ENCODE results near the gene FHOD3.

Gene FHOD3

DNA sequence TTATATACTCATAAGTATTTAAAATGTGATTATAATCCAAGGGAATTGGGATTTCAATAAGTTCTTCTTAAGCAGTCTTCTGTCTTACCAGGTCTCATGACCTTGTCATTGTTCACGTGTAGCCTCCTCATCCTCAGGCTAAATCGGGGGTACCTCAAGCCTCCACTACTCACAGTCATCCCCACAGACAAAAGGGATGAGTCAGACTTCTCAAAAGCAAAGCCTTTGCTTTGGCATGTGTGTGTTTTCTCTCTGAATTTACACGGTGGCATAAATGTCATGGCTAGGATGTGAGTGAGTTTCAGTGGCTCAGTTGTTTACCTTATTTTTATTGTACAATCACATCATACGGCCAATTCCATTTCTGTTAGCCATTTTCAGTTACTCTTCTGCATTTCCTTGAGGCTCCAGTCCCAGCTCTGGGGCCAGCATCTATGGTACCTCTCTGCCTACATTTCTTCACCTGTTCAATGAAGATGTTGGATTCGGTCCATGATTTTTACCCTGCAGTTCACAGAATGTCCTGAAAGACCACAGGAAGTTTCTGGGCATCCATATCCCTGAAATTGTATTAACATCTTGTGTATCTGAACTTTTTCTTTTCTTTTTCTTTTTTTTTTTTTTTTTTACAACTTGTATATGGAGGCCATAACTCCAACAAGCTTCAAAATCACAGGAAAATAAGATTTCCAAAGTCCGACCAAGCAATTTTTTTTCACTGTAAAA lies 195.3 kb downstream of the FHOD3 start:
- H3K4me3 ChIP-seq (ENCODE audit: low read length), result no peak overlapping the region
- no peaks in the 10 kb centered on the region for H3K9me3 ChIP-seq (replicated peaks; ENCODE audit: insufficient read depth, low read length)
- H3K4me2 ChIP-seq (ENCODE audit: low read depth, low read length), result no peak overlapping the region
- no peaks in the 10 kb centered on the region for H3K27me3 ChIP-seq (replicated peaks; ENCODE audit: insufficient read depth, low read length)
- H3K9me2 ChIP-seq (replicated peaks; ENCODE audit: insufficient read depth, low read length), result no peaks in the 10 kb centered on the region
- no peak for DNase-seq
- no peaks in the 10 kb centered on the region for H3K79me2 ChIP-seq (ENCODE audit: low read length)
- TF ChIP-seq, protein P1, sequence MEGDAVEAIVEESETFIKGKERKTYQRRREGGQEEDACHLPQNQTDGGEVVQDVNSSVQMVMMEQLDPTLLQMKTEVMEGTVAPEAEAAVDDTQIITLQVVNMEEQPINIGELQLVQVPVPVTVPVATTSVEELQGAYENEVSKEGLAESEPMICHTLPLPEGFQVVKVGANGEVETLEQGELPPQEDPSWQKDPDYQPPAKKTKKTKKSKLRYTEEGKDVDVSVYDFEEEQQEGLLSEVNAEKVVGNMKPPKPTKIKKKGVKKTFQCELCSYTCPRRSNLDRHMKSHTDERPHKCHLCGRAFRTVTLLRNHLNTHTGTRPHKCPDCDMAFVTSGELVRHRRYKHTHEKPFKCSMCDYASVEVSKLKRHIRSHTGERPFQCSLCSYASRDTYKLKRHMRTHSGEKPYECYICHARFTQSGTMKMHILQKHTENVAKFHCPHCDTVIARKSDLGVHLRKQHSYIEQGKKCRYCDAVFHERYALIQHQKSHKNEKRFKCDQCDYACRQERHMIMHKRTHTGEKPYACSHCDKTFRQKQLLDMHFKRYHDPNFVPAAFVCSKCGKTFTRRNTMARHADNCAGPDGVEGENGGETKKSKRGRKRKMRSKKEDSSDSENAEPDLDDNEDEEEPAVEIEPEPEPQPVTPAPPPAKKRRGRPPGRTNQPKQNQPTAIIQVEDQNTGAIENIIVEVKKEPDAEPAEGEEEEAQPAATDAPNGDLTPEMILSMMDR (IDR thresholded peaks at IDR 0.05; ENCODE audit: low read length), result no peak
- no peak for TF ChIP-seq EZH2phosphoT487 (IDR thresholded peaks at IDR 0.05; ENCODE audit: low read length)
- no peak for TF ChIP-seq EZH2 (optimal IDR thresholded peaks at IDR 0.05; ENCODE audit: low read depth, low read length)
- H4K20me1 ChIP-seq (ENCODE audit: insufficient read depth, low read length), result no peaks in the 10 kb centered on the region
- H3K27ac ChIP-seq (ENCODE audit: low read length), result no peak overlapping the region
- H3K9ac ChIP-seq (ENCODE audit: low read length), result no peak overlapping the region
- peaks cover 9% of the 10 kb centered on the region; the same call in 1 of the 2 replicates for H3K4me1 ChIP-seq (ENCODE audit: low read length)
- H3F3A ChIP-seq (ENCODE audit: insufficient read depth, low read length), result no peaks in the 10 kb centered on the region
- H2AFZ ChIP-seq (ENCODE audit: low read length), result no peak overlapping the region
- H3K36me3 ChIP-seq (replicated peaks; ENCODE audit: insufficient read depth, low read length), result no peaks in the 10 kb centered on the region

DNA sequence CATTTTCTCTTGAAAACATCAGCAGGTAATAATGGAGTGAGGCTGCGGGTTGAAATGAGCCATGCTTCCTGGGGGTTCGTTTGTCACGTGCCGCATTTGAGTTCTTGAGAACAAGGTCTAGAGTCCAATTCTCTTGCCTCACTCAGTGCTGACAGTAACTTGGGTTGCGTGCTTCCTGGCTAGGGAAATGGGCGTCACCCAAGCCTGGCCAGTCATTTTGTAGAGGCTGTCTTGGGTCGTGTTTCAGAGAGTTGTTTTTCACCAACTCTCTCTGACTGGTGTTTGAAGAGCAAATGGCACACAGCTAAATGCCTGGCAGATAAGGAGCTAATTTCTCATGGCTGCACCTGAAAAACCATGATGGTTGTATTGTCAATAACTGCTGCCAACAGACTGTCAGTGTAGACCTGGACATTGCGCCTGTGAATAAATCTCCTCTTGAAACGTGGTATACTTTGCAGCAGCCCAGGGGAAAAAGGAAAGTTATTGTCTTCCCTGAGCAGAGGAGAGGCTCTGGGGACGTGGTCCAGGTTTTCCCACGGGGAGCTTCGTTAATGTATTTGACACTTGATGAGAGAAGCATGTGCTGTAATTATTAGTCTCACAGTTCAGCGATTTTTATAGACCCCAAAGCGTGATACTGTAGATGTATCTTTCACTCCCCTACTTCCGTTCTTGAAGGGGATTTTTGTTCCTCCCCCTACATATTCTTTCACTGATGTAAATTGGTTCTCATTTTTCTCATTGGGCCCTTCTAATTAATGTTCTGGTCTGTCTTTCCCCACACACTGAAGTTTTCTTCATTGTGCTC lies 196.0 kb downstream of the FHOD3 start:
- no peak overlapping the region for H3K9ac ChIP-seq (ENCODE audit: low read length)
- no peaks in the 10 kb centered on the region for H3K9me2 ChIP-seq (replicated peaks; ENCODE audit: insufficient read depth, low read length)
- H4K20me1 ChIP-seq (ENCODE audit: insufficient read depth, low read length), result no peaks in the 10 kb centered on the region
- no peak overlapping the region for H3K4me3 ChIP-seq (ENCODE audit: low read length)
- H3K27me3 ChIP-seq (replicated peaks; ENCODE audit: insufficient read depth, low read length), result no peaks in the 10 kb centered on the region
- H3K4me1 ChIP-seq (ENCODE audit: low read length), result peaks cover 9% of the 10 kb centered on the region; the same call in 1 of the 2 replicates
- no peak for TF ChIP-seq EZH2 (optimal IDR thresholded peaks at IDR 0.05; ENCODE audit: low read depth, low read length)
- TF ChIP-seq EZH2phosphoT487 (IDR thresholded peaks at IDR 0.05; ENCODE audit: low read length), result no peak
- TF ChIP-seq, protein P1 (IDR thresholded peaks at IDR 0.05; ENCODE audit: low read length), result no peak
- no peak overlapping the region for H2AFZ ChIP-seq (ENCODE audit: low read length)
- H3K79me2 ChIP-seq (ENCODE audit: low read length), result no peaks in the 10 kb centered on the region
- no peaks in the 10 kb centered on the region for H3F3A ChIP-seq (ENCODE audit: insufficient read depth, low read length)
- no peaks in the 10 kb centered on the region for H3K9me3 ChIP-seq (replicated peaks; ENCODE audit: insufficient read depth, low read length)
- no peak overlapping the region for H3K4me2 ChIP-seq (ENCODE audit: low read depth, low read length)
- DNase-seq, result no peak
- no peak overlapping the region for H3K27ac ChIP-seq (ENCODE audit: low read length)
- H3K36me3 ChIP-seq (replicated peaks; ENCODE audit: insufficient read depth, low read length), result no peaks in the 10 kb centered on the region

DNA sequence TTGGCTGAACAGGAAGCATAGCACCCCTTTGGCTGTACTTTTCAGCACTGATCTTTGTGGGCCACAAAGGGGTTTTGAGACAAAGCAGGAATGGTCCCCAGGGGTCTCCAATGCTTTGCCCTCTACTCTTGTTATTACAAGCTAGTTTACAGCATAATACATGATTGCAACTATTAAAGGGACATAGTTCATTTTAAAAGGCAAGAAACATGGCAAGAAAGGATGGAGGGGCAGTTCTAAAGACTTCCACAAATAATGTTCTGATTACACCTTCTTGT lies 196.6 kb downstream of the FHOD3 start:
- Histone ChIP-seq H3K27ac (ENCODE audit: low read length) (no peak overlapping the region), H3K9me3 (replicated peaks; ENCODE audit: insufficient read depth, low read length) (no peaks in the 10 kb centered on the region), H3K4me3 (ENCODE audit: low read length) (no peak overlapping the region), H3K27me3 (replicated peaks; ENCODE audit: insufficient read depth, low read length) (no peaks in the 10 kb centered on the region), H3F3A (ENCODE audit: insufficient read depth, low read length) (no peaks in the 10 kb centered on the region), H3K36me3 (replicated peaks; ENCODE audit: insufficient read depth, low read length) (no peaks in the 10 kb centered on the region), H3K4me2 (ENCODE audit: low read depth, low read length) (no peak overlapping the region), H4K20me1 (ENCODE audit: insufficient read depth, low read length) (no peaks in the 10 kb centered on the region), H3K79me2 (ENCODE audit: low read length) (no peaks in the 10 kb centered on the region), H3K4me1 (ENCODE audit: low read length) (peaks cover 9% of the 10 kb centered on the region; the same call in 1 of the 2 replicates), H3K9me2 (replicated peaks; ENCODE audit: insufficient read depth, low read length) (no peaks in the 10 kb centered on the region), H2AFZ (ENCODE audit: low read length) (no peak overlapping the region), H3K9ac (ENCODE audit: low read length) (no peak overlapping the region)
- DNase-seq, result no peak
- TF ChIP-seq EZH2 (optimal IDR thresholded peaks at IDR 0.05; ENCODE audit: low read depth, low read length) (no peak), EZH2phosphoT487 (IDR thresholded peaks at IDR 0.05; ENCODE audit: low read length) (no peak)
- TF ChIP-seq, protein P1 (IDR thresholded peaks at IDR 0.05; ENCODE audit: low read length), result no peak

All from MM.1S (cell line).